IMR-90 (cell line): ENCODE data around the gene IGF2R. TPM values are rescaled to one million over a fixed set of nuclear protein-coding genes. Genes with fewer than 3 reads are reported as not detected.

Experiments used
- ATAC-seq: fragments of 200-7000 bp; cut with Tn5 transposase; 2 replicates; pipeline ENCODE4 v1.9.1; 2020; ENCODE audit warnings: low read depth, mild to moderate bottlenecking, moderate library complexity
- BruUV-seq: library from RNA; stranded (reverse); fragments of 400-500 nt; replicated peaks from 2 replicates; lab custom pipeline; 2021; lab: Mats Ljungman, UMichigan
- CTCF ChIA-PET: fragments of 300-600 bp; formaldehyde crosslinking; extraction: SDS; loops from one replicate; lab custom pipeline; 2021; ENCODE audit warnings: antibody characterized with exemption; lab: Yijun Ruan, JAX
- POLR2A ChIA-PET: fragments of 300-600 bp; sonication (Branson Sonifier 250); formaldehyde crosslinking; loops from one replicate; lab custom pipeline; 2022; ENCODE audit warnings: antibody characterized with exemption; ENCODE audit not compliant: unreplicated experiment; lab: Charles Lee
- DNase-seq: peaks from one replicate; pipeline ENCODE4 v3.0.0; 2013
- H2AFZ ChIP-seq: replicated peaks from 2 replicates; pipeline ENCODE3; 2013; ENCODE audit warnings: low read length, mild to moderate bottlenecking; ENCODE audit not compliant: poor library complexity
- H2AK5ac ChIP-seq: 2 replicates; pipeline ENCODE4 v1.6.1; 2013; ENCODE audit warnings: low read depth, low read length, inconsistent platforms
- H2AK9ac ChIP-seq: replicated peaks from 2 replicates; pipeline ENCODE3; 2013; ENCODE audit warnings: mild to moderate bottlenecking, low read depth, low read length, moderate library complexity; ENCODE audit not compliant: poor library complexity
- H2BK120ac ChIP-seq: 2 replicates; pipeline ENCODE4 v1.6.1; 2013; ENCODE audit warnings: low read depth, low read length, inconsistent platforms
- H2BK15ac ChIP-seq: 3 replicates; pipeline ENCODE4 v1.6.1; 2013; ENCODE audit warnings: low read depth, low read length, inconsistent platforms
- H2BK20ac ChIP-seq: 2 replicates; pipeline ENCODE4 v1.6.1; 2013; ENCODE audit warnings: low read depth, mild to moderate bottlenecking, inconsistent platforms, low read length, moderate library complexity
- H2BK5ac ChIP-seq: 2 replicates; pipeline ENCODE4 v1.6.1; 2013; ENCODE audit warnings: mild to moderate bottlenecking, low read depth, low read length, inconsistent platforms; ENCODE audit not compliant: poor library complexity, severe bottlenecking
- H3K14ac ChIP-seq: replicated peaks from 2 replicates; pipeline ENCODE4 v1.6.1; 2013; ENCODE audit warnings: low read depth, low read length, inconsistent platforms
- H3K18ac ChIP-seq: 2 replicates; pipeline ENCODE4 v1.6.1; 2013; ENCODE audit warnings: low read depth, low read length, control low read depth
- H3K23ac ChIP-seq: 2 replicates; pipeline ENCODE4 v1.6.1; 2013; ENCODE audit warnings: low read depth, low read length, inconsistent platforms
- H3K27ac ChIP-seq: 2 replicates; pipeline ENCODE4 v1.5.1; 2013; ENCODE audit warnings: mild to moderate bottlenecking, control low read depth, low read length; ENCODE audit not compliant: insufficient read depth
- H3K27me3 ChIP-seq: 2 replicates; pipeline ENCODE4 v1.6.1; 2013; ENCODE audit warnings: low read length; ENCODE audit not compliant: control insufficient read depth, insufficient read depth
- H3K36me3 ChIP-seq: 2 replicates; pipeline ENCODE4 v1.6.1; 2013; ENCODE audit warnings: low read length, mixed read lengths; ENCODE audit not compliant: control insufficient read depth, insufficient read depth
- H3K4ac ChIP-seq: 2 replicates; pipeline ENCODE4 v1.6.1; 2013; ENCODE audit warnings: low read depth, low read length, inconsistent platforms
- H3K4me1 ChIP-seq: 2 replicates; pipeline ENCODE4 v1.6.1; 2013; ENCODE audit warnings: low read length, mixed read lengths; ENCODE audit not compliant: control insufficient read depth, insufficient read depth
- H3K4me2 ChIP-seq: 2 replicates; pipeline ENCODE4 v1.6.1; 2013; ENCODE audit warnings: low read depth, mild to moderate bottlenecking, control low read depth, low read length, moderate library complexity
- H3K4me3 ChIP-seq: 2 replicates; pipeline ENCODE4 v1.5.1; 2013; ENCODE audit warnings: low read depth, mild to moderate bottlenecking, control low read depth, low read length, moderate library complexity; ENCODE audit not compliant: insufficient read depth
- H3K56ac ChIP-seq: 2 replicates; pipeline ENCODE4 v1.6.1; 2013; ENCODE audit warnings: low read length, inconsistent platforms; ENCODE audit not compliant: insufficient read depth; ENCODE audit errors: extremely low read depth
- H3K79me1 ChIP-seq, 2 experiments: 2 replicates each; pipeline ENCODE4 v1.6.1; 2013; ENCODE audit warnings: low read length in 2 of 2, inconsistent platforms in 1 of 2, low read depth in 1 of 2
- H3K9ac ChIP-seq: 2 replicates; pipeline ENCODE4 v1.6.1; 2013; ENCODE audit warnings: low read depth, low read length, control low read depth
- H3K9me1 ChIP-seq: 2 replicates; pipeline ENCODE4 v1.6.1; 2013; ENCODE audit warnings: low read length, inconsistent platforms; ENCODE audit not compliant: insufficient read depth
- H3K9me3 ChIP-seq: 2 replicates; pipeline ENCODE4 v1.6.1; 2013; ENCODE audit warnings: low read length; ENCODE audit not compliant: control insufficient read depth, insufficient read depth
- H4K20me1 ChIP-seq: 2 replicates; pipeline ENCODE4 v1.6.1; 2013; ENCODE audit warnings: low read length, inconsistent platforms; ENCODE audit not compliant: insufficient read depth
- H4K5ac ChIP-seq: 2 replicates; pipeline ENCODE4 v1.6.1; 2013; ENCODE audit warnings: mild to moderate bottlenecking, low read depth, low read length, control low read depth
- H4K8ac ChIP-seq, 2 experiments: 2 replicates each; pipeline ENCODE4 v1.6.1; 2013; ENCODE audit warnings: low read depth in 2 of 2, low read length in 2 of 2, control low read depth in 1 of 2, inconsistent platforms in 1 of 2
- H4K91ac ChIP-seq: 2 replicates; pipeline ENCODE4 v1.6.1; 2013; ENCODE audit warnings: low read depth, low read length, inconsistent platforms; ENCODE audit not compliant: insufficient read depth
- BHLHE40 ChIP-seq: fragments of 150-350 bp; IDR thresholded peaks from 2 replicates; pipeline ENCODE4 v1.6.1; 2016; ENCODE audit warnings: mild to moderate bottlenecking, low read depth, low read length
- WGBS, 2 experiments: methylation state at CpG; one replicate each; pipeline versions ENCODE4 v1.1.5 to v1.1.7; 2013; ENCODE audit warnings: missing lambda C conversion rate in 2 of 2; ENCODE audit not compliant: insufficient read length in 1 of 2; ENCODE audit errors: extremely low coverage in 2 of 2; 5-methylcytosine and 5-hydroxymethylcytosine counted together
- dilution Hi-C: fragments of 300-500 bp; cut with HindIII; formaldehyde crosslinking; loops from one replicate; pipeline ENCODE4 v1.14.3; 2018; ENCODE audit warnings: low sequenced_read_pairs; ENCODE audit not compliant: unreplicated experiment
- in situ Hi-C: fragments of 300-500 bp; cut with MboI; formaldehyde crosslinking; loops from 3 replicates; pipeline ENCODE4 v1.14.3; 2019; ENCODE audit warnings: low sequenced_read_pairs, inconsistent platforms, mixed read lengths
- intact Hi-C: fragments of 100-400 bp; cut with micrococcal nuclease; formaldehyde crosslinking; loops from 2 replicates; pipeline ENCODE4 v1.10.0; 2022
- polyA plus RNA-seq, 3 experiments: library from polyadenylated mRNA; depleted of rRNA; stranded (reverse); fragments of >200 nt; gene quantifications; 2 replicates each; pipeline ENCODE4 v1.2.3, GENCODE V29; 2012; ENCODE audit warnings: low replicate concordance in 1 of 3
- total RNA-seq: library from RNA; depleted of rRNA; stranded (reverse); fragments of >200 nt; gene quantifications from 2 replicates; pipeline ENCODE4 v1.2.3, GENCODE V29; 2012
- TF ChIP-seq, protein P1 (sequence below): fragments of 150-350 bp; IDR thresholded peaks from 2 replicates; pipeline ENCODE4 v1.6.1; 2016; ENCODE audit warnings: low read depth, mild to moderate bottlenecking, low read length, moderate library complexity, borderline replicate concordance

Gene IGF2R
- total and polyA plus RNA-seq, 2 of the 4 experiments (the other 2 are of a cell fraction) = 33.2 to 41.4 TPM

DNA sequence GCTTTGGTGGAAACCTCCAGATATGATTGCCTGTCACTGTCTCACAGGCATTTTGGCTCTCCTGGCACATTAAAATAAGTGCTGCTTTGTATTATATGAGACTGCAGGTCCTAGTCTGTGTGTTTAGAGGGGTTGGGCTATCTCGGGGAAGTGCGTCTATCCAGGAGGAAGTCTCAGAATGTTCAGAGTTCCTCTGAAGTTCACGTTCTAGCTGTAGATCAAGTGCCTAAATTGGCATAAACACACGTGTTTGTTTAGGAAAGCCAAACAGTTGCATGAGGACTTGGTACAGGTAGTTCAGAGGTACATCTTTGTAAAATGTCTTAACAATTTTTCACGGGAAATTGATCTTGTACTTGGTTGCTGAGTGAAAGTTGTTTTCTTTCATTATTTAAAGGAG, 116.3 kb downstream of the IGF2R start:
- no peak overlapping the region for H3K4me3 ChIP-seq
- no peaks in the 10 kb centered on the region for H3K9me3 ChIP-seq
- H2BK120ac ChIP-seq = no peak overlapping the region
- no peak overlapping the region for H3K4ac ChIP-seq
- H2BK15ac ChIP-seq = no peak overlapping the region
- dilution Hi-C loops = no loop called here
- H3K4me2 ChIP-seq = no peak overlapping the region
- H2BK20ac ChIP-seq = no peak overlapping the region
- H3K36me3 ChIP-seq = peaks cover 60% of the 10 kb centered on the region
- no peak overlapping the region for H4K5ac ChIP-seq
- intact Hi-C loops = loop anchor here (5.0 kb wide), 1 partner anchor 223 kb away; no protein-coding TSS in a partner anchor
- no peak for TF ChIP-seq BHLHE40
- TF ChIP-seq, protein P1, sequence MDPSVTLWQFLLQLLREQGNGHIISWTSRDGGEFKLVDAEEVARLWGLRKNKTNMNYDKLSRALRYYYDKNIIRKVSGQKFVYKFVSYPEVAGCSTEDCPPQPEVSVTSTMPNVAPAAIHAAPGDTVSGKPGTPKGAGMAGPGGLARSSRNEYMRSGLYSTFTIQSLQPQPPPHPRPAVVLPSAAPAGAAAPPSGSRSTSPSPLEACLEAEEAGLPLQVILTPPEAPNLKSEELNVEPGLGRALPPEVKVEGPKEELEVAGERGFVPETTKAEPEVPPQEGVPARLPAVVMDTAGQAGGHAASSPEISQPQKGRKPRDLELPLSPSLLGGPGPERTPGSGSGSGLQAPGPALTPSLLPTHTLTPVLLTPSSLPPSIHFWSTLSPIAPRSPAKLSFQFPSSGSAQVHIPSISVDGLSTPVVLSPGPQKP = no peak
- no peak overlapping the region for H3K23ac ChIP-seq
- no peak overlapping the region for H3K27ac ChIP-seq
- H2AFZ ChIP-seq = no peak overlapping the region
- in situ Hi-C loops = no loop called here
- WGBS, 2 experiments = 100% methylated on average over 3 of the region's 5 CpGs; no CpG with 5 or more reads in 1 of the 2 experiments
- no peak overlapping the region for H4K91ac ChIP-seq
- H2AK5ac ChIP-seq = no peak overlapping the region
- no peaks in the 10 kb centered on the region for H4K20me1 ChIP-seq
- H3K9me1 ChIP-seq = no peaks in the 10 kb centered on the region
- BruUV-seq = no TSS peak
- ATAC-seq = no peak
- H3K9ac ChIP-seq = no peak overlapping the region
- H2AK9ac ChIP-seq = no peak overlapping the region
- ChIA-PET POLR2A (no interaction called here), CTCF (no interaction called here)
- no peak overlapping the region for H3K56ac ChIP-seq
- no peak overlapping the region for H2BK5ac ChIP-seq
- no peak overlapping the region for H4K8ac ChIP-seq
- no peaks in the 10 kb centered on the region for H3K27me3 ChIP-seq
- H3K18ac ChIP-seq = no peak overlapping the region
- DNase-seq = no peak
- no peaks in the 10 kb centered on the region; a peak in 1 of 4 replicates for H3K79me1 ChIP-seq
- H3K4me1 ChIP-seq = peaks cover 5% of the 10 kb centered on the region; the same call in 1 of the 2 replicates
- no peak overlapping the region for H3K14ac ChIP-seq
